ENCODE data around the gene SDK1. TPM values are rescaled to one million over a fixed set of nuclear protein-coding genes. Genes with fewer than 3 reads are reported as not detected.

SDK1 gene
- total RNA-seq, 4 donors from 2014 or later, result 3.7 to 80.9 (median 13.1) TPM

DNA sequence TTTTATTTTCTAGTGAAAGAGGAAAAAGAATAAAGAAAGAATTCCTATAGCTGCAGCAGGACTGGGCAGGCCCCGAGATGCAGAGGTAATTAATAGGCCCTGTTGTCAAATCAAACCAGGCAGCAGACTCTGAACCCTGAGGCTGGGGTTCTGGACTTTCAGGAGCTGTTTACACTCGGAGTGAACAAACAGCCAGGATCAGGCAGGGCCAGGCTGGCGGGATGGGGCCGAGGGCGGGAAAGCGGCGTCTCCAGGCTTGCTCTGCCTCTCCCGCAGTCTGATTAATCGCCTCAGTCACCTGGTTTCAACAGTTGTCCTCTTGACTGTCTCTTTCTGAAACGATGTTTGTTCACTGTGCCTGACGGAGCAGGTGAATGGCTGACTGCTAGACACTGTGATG is 705.6 kb downstream of the SDK1 start:
- DNase-seq, result no peak
- TF ChIP-seq, protein P1, sequence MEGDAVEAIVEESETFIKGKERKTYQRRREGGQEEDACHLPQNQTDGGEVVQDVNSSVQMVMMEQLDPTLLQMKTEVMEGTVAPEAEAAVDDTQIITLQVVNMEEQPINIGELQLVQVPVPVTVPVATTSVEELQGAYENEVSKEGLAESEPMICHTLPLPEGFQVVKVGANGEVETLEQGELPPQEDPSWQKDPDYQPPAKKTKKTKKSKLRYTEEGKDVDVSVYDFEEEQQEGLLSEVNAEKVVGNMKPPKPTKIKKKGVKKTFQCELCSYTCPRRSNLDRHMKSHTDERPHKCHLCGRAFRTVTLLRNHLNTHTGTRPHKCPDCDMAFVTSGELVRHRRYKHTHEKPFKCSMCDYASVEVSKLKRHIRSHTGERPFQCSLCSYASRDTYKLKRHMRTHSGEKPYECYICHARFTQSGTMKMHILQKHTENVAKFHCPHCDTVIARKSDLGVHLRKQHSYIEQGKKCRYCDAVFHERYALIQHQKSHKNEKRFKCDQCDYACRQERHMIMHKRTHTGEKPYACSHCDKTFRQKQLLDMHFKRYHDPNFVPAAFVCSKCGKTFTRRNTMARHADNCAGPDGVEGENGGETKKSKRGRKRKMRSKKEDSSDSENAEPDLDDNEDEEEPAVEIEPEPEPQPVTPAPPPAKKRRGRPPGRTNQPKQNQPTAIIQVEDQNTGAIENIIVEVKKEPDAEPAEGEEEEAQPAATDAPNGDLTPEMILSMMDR (IDR thresholded peaks at IDR 0.05), result no peak
- TF ChIP-seq POLR2A (IDR thresholded peaks at IDR 0.05), result no peak
- Histone ChIP-seq H3K4me1 (no peaks in the 10 kb centered on the region), H3K27ac (no peak overlapping the region), H3K36me3 (no peaks in the 10 kb centered on the region), H3K27me3 (no peaks in the 10 kb centered on the region), H3K9me3 (no peaks in the 10 kb centered on the region), H3K4me3 (no peak overlapping the region)

DNA sequence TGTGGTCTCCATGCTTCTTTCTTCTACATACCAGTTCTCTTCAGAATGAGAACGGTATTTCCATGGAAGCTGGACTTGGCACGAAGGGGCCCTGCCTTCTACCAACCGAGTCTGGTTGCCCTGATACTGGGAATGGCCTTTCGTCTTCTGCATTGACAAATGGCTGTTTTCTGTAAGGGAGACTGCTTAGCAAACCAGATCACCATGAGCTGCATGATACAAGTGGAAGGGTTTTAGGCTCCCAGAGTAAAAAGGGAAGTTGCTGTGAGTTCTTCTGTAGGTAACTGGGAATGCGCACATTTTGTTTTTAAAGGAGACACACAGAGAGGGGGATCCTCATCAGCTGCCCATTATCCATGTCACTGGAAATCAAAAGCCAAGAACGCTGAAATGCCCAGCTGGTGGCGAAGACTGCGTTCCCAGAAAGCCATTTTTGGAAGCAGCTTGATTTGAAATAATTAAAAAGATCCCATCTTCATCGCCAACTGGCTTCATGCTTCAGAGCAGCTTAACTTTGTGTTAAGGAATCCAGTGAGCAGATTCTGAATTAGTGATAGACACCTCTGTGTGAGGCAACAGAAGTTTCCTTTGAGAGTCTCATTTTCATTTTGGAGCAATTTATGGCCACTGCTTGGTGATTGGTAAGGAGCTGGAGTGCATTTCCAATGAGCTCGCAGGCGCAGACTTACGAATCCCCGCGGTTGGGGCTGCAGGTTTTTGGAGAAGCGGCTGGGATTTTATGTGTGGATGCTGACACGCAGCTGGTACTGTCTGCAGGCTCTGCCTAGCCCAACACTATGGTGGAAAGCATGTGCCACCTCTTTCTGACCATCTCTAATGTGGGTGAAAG is 708.4 kb downstream of the SDK1 start:
- Histone ChIP-seq H3K4me3 (no peak overlapping the region), H3K36me3 (no peaks in the 10 kb centered on the region), H3K4me1 (no peaks in the 10 kb centered on the region), H3K27ac (no peak overlapping the region), H3K27me3 (no peaks in the 10 kb centered on the region), H3K9me3 (no peaks in the 10 kb centered on the region)
- DNase-seq, result no peak
- TF ChIP-seq, protein P1 (IDR thresholded peaks at IDR 0.05), result no peak
- TF ChIP-seq POLR2A (IDR thresholded peaks at IDR 0.05), result no peak

DNA sequence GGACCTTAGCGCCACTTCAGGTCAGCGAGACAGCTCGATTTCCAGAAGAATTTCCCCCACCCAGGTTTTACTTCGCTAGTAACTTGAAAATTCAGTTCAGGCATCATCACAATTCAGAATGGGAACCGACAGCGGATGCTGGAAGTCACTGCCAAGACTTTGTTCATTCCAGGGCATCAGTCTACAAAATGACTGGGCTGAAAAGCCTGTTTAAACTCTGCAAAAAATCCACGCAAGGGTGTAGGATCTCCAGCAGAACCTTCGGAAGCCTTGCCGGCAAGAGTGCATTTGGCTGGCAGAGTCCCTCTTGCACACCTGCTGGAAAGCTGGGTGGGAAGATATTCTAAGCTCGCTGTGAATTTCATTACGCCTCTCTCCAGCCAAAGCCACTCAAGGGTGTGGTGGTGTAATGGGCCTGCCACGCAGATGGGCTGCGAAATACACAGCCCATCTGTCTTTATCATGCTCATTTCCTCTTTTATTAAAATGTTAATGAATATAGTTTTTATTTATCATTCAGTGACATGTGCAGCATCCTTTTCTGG is 709.1 kb downstream of the SDK1 start:
- TF ChIP-seq POLR2A (IDR thresholded peaks at IDR 0.05), result no peak
- Histone ChIP-seq H3K4me1 (no peaks in the 10 kb centered on the region), H3K36me3 (no peaks in the 10 kb centered on the region), H3K9me3 (no peaks in the 10 kb centered on the region), H3K4me3 (no peak overlapping the region), H3K27ac (no peak overlapping the region), H3K27me3 (no peaks in the 10 kb centered on the region)
- DNase-seq, result no peak

DNA sequence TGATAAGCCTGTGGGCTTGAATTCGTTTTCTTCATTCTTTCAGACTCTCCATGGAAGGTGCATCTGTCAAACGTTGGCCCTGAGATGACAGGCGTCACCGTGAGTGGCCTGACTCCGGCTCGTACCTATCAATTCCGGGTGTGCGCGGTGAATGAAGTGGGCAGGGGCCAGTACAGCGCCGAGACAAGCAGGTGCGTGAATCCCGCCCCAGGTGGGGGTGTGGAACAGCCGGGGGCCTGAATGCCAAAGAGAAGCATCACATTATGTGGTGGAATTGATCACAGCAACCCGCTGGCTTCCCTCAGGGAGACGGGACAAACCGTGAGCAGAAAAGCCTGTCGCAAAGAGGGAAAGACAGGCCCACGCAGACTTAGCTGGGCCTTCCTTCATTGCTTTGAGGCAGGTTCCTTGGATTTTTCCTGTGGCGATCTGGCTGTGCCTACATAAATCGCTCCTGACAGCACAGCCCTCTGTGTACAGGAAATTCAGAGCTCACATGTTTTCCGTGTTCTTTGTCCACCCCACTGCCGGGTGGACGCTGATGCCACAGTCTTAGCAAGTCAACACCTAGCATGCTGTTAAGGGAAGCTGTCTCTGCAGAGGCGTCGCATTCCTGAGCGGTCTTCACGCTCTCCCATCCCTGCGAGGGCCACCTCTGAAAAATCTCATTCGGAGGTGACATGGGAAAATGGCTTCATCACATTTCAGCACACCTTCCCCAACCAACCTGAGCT is 710.0 kb downstream of the SDK1 start:
- no peak overlapping the region for H3K4me3 ChIP-seq
- DNase-seq, result peak in 1 of 3 donors; percentile 38

DNA sequence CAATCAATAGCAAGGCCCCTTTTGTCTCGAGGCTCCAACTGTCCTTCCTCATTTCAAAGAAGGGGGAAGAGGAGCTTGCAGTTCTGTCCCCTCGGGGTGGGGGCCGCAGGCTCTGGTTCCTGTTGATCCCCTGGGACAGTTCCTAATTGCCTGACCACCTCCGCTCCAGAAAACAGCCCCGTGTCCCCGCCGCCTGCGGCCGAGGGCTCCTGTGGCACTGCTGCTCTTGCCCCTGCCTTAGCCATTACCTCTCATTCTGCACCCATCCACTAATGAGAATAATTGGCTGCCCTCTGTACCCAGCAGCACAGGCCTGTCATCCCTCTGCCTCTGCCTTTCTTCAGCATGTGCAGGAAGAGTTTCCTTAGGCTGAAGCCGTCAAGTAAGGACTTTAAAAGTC is 712.7 kb downstream of the SDK1 start:
- DNase-seq, result peak in 1 of 3 donors; percentile 24
- H3K4me1 ChIP-seq, result no peaks in the 10 kb centered on the region
- peaks cover 0 to 2% (median 0%) of the 10 kb centered on the region in 4 donors for H3K9me3 ChIP-seq
- TF ChIP-seq, protein P1 (IDR thresholded peaks at IDR 0.05), result no peak
- TF ChIP-seq POLR2A (IDR thresholded peaks at IDR 0.05), result no peak
- H3K36me3 ChIP-seq, result no peaks in the 10 kb centered on the region
- H3K4me3 ChIP-seq, result no peak overlapping the region
- H3K27ac ChIP-seq, result no peak overlapping the region
- no peaks in the 10 kb centered on the region for H3K27me3 ChIP-seq

More for the DNA sequence above, 710.0 kb downstream of the SDK1 start:
- TF ChIP-seq, protein P1 (IDR thresholded peaks at IDR 0.05), result no peak
- TF ChIP-seq POLR2A (IDR thresholded peaks at IDR 0.05), result no peak
- no peaks in the 10 kb centered on the region for H3K27me3 ChIP-seq
- no peaks in the 10 kb centered on the region for H3K4me1 ChIP-seq
- no peaks in the 10 kb centered on the region for H3K36me3 ChIP-seq
- H3K9me3 ChIP-seq, result no peaks in the 10 kb centered on the region
- H3K27ac ChIP-seq, result no peak overlapping the region
